ENCODE measurements around the gene ZNF804A. TPM values are rescaled to one million over a fixed set of nuclear protein-coding genes. Genes with fewer than 3 reads are reported as not detected.
"Not testable (repeated sequence)": the region's sequence is repeated elsewhere in the genome, so short reads cannot be mapped to it uniquely, and the experiment has no call there.

Gene ZNF804A
- total RNA-seq, 1 donor from 2014 or later, result 0.10 TPM

DNA sequence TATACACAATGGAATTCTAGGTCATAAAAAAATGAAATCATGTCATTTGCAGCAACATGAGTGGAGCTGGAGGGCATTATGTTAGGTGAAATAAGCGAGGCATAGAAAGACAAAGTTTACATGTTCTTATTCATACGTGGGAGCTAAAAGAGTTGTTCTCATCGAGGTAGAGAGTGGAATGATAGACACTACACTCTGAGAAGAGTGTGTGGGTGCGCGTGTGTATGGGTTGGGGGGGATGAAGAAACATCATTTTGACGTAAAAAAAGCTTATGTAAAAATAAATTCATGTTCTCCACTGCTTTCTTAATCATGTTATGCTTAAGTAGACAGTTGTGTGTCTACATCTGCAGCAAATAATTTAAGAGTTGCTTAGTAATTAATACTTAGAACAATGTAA lies 123.6 kb downstream of the ZNF804A start:
- DNase-seq (ENCODE audit: low read depth), result no peak

DNA sequence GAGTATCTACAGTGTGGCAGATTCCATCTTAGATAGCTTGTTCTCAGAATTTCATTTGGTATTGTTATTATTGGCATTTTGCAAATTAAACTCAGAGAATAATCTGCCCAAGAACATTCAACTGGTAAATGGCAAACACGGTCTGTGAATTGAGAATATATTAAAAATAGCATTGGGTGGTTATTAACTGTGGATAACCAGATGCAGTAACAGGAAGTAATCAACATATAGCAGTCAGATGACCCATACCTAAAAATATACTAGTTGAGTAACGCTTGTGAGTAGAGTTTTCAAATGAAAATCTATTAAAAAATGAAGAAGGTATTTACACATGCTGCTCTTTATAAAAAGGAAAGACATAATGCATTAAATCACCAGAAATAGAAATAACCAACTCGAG lies 129.5 kb downstream of the ZNF804A start:
- no peak for DNase-seq (ENCODE audit: low read depth)

- no peak for DNase-seq (ENCODE audit: low read depth)
These were observed 130.1 kb downstream of the ZNF804A start for GRCh38 chr2:184728411-184728810.

GRCh38 chr2:184729581-184729980 lies 131.3 kb downstream of the ZNF804A start:
- DNase-seq (ENCODE audit: low read depth), result no peak

DNA sequence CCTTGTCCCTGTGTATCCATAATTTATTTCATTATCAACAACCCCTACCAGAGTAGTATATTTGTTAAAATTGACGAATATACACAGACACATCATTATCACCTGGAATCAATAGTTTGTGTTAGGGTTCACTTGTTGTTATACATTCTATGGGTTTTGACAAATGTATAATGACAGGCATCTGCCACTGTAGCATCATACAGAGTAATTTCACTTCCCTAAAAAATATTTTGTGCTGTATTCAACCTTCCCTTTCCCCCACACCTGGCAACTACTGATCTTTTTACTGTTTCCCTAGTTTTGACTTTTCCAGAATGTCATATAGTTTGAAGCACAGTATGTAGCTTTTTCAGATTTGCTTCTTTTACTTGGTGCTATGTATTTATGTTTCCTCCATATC lies 132.0 kb downstream of the ZNF804A start:
- no peak for DNase-seq (ENCODE audit: low read depth)

DNA sequence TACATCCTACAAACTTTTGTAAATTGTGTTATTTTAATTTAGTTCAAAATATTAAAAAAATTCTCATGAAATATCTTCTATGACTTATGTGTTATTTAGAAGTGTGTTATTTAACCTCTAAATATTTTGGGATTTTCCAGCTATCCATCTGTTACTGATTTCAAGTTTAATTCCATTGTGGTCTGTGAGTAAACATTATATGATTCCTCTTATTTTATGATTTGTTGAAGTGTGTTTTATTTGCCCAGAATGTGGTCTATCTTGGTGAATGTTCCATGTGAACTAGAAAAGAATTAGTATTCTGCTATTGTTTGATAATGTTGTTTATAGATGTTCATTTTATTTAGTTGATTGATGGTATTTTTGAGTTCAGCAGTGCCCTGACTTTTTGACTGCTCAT lies 136.0 kb downstream of the ZNF804A start:
- DNase-seq (ENCODE audit: low read depth), result no peak

- DNase-seq (ENCODE audit: low read depth), result no peak
These were observed 137.3 kb downstream of the ZNF804A start for GRCh38 chr2:184735611-184736010.

GRCh38 chr2:184743096-184743495 lies 144.8 kb downstream of the ZNF804A start:
- no peak for DNase-seq (ENCODE audit: low read depth)

DNA sequence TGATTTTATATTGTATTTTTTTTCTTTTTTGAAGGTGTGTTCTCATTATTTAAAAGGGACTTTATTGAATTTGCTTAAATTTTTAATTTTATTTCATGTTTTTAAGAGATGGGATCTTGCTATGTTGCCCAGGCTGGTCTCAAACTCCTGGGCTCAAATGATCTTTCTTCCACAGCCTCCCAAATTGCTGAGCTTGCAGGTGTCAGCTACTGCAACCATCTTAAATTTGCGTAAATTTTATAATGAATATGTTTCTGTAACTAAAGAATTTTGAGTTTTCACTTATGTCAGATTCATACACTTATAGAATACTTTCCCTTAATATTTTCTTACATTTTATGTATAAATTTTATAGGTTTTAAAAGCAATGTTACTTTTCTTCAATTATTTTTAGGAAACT lies 157.8 kb downstream of the ZNF804A start:
- no peak for DNase-seq (ENCODE audit: low read depth)

- DNase-seq (ENCODE audit: low read depth), result no peak
These were observed 158.6 kb downstream of the ZNF804A start for GRCh38 chr2:184756885-184757284.

DNA sequence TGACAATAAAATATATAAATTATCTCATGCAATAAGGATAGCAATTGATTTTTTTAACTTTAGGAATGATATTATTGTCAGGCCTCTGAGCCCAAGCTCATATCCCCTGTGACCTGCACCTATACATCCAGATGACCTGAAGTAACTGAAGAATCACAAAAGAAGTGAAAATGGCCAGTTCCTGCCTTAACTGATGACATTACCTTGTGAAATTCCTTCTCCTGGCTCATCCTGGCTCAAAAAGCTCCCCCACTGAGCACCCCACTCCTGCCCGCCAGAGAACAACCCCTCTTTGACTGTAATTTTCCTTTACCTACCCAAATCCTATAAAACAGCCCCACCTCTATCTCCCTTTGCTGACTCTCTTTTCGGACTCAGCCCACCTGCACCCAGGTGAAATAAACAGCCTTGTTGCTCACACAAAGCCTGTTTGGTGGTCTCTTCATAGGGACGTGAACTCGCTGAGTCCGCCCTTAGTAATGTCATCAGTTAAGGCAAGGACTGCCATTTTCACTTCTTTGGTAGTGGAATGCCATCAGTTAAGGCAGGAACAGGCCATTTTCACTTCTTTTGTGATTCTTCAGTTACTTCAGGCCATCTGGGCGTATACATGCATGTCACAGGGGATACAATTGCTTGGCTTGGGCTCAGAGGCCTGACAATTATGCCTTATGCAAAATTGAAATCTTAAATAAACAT lies 161.4 kb downstream of the ZNF804A start:
- not testable (repeated sequence) for DNase-seq (ENCODE audit: low read depth)

- DNase-seq (ENCODE audit: low read depth), result no peak
These were observed 162.6 kb downstream of the ZNF804A start for GRCh38 chr2:184760931-184761330.

DNA sequence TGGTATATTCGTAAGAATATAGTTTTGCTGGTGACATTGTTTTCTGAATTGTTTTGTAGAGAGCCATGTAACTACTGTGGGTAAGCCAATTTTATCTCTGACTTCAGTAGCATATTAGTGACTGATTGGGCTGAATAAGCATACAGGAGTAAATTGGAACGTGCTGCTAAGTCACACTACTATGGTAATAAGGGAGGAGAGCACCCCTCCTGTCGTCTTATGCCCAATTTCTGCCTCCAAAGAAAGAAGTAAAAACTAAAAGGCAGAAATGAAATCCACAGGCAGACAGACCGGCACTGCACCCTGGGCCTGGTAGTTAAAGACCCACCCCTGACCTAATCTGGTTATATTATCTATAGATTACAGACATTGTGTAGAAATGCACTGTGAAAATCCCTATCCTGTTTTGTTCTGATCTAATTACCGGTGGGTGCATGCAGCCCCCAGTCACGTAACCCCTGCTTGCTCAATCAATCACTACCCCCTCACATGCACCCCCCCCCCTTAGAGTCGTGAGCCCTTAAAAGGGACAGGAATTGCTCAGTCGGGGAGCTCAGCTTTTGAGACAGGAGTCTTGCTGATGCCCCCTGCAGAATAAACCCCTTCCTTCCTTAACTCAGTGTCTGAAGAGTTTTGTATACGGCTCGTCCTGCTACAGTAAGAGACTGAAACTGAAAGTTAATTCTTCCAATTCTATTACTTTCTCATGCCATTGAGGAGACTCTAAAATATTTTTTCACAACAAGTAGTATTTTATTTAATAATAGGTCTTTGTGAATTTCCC lies 167.0 kb downstream of the ZNF804A start:
- DNase-seq (ENCODE audit: low read depth), result no peak

GRCh38 chr2:184767059-184767458 lies 168.7 kb downstream of the ZNF804A start:
- DNase-seq (ENCODE audit: low read depth), result no peak

DNA sequence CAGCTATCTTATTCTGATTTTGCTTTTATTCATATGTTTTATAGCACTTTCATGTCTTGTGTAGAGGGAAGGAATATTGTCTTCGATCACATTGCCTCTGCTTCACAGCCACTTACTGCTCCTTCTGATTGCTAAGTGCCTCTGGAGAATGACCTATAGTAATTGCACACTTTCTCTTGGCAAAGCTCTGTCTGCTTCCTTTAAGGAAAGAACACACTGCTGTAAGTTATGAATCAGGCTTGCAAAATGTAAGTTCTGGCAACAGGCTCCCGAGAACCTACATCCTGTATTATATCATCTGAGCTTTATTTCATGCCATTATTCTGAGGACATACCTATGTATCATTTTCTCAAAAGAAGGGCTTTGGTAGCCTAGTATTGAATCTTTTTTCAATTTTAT lies 170.7 kb downstream of the ZNF804A start:
- DNase-seq (ENCODE audit: low read depth), result no peak

- no peak for DNase-seq (ENCODE audit: low read depth)
These were observed 171.4 kb downstream of the ZNF804A start for GRCh38 chr2:184769686-184770085.

DNA sequence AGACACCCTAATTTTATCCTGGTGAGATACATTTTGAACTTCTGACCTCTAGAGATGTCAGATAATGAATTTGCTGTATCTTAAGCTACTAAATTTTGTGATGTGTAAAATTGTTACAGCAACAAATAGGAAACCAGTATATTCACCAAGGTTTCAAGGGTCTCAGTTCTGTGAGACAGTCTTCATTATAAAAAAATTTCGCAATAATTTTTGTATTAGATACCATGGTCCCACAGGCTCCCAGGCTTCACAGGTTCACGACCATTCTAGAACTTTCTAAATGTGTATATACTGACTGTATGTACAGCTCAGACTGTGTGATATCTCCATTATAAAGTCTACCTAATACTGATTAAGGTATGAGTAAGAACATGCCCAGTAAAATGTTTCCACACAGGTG lies 181.4 kb downstream of the ZNF804A start:
- DNase-seq (ENCODE audit: low read depth), result no peak

- no peak for DNase-seq (ENCODE audit: low read depth)
These were observed 182.1 kb downstream of the ZNF804A start for GRCh38 chr2:184780384-184780783.

DNA sequence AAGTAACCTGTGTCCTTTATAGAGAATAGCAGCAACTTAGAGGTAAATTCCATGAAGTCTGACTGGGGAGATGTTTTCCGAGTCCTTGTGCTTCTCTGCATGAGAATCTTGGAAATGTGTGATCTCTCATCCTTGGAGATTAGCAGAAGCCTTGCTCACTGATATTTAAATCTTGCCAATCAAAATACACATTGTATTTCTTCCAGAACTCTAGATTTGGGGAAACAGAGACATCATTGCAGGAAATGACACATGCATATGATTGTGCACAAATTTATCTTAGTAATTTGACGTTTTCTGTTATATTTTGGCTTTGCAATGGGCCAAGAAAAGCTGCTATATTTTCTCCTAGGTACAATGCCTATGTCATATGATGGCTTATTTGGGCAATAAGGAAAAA lies 182.6 kb downstream of the ZNF804A start:
- no peak for DNase-seq (ENCODE audit: low read depth)

DNA sequence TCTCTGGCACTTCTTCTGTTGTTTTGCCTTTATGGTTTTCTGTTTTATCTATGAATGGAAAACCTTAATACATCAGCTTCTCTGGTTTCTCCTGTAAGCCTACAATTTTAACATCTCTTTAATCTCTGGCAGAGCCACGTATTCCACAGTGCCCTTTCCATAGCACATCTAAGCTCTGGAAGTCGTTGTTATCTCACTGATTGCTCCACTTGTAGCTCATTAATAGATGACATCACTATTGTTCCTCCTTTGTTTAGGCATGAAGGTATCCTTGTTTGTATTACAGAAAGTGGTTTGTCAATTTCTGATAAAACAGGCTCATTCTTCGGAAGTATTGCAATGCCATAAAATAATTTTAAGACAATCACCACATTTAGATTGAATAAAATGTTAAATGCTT lies 185.2 kb downstream of the ZNF804A start:
- DNase-seq (ENCODE audit: low read depth), result no peak

DNA sequence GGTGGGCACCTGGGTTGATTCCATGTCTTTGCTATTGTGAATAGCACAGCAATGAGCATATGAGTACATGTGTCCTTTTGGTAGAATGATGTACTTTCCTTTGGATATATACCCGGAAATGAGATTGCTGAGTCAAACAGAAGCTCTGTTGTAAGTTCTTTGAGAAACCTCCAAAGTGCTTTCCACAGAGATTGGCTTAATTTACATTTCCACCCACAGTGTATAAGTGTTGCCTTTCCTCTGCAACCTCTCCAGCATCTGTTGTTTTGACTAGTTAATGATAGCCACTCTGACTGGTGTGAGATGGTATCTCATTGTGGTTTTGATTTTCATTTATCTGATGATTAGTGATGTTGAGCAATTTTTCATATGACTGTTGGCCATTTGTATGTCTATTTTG lies 194.8 kb downstream of the ZNF804A start:
- no peak for DNase-seq (ENCODE audit: low read depth)

- DNase-seq (ENCODE audit: low read depth), result no peak
These were observed 201.1 kb downstream of the ZNF804A start for GRCh38 chr2:184799379-184799778.

GRCh38 chr2:184814421-184814820 lies 216.1 kb downstream of the ZNF804A start:
- DNase-seq (ENCODE audit: low read depth), result no peak

DNA sequence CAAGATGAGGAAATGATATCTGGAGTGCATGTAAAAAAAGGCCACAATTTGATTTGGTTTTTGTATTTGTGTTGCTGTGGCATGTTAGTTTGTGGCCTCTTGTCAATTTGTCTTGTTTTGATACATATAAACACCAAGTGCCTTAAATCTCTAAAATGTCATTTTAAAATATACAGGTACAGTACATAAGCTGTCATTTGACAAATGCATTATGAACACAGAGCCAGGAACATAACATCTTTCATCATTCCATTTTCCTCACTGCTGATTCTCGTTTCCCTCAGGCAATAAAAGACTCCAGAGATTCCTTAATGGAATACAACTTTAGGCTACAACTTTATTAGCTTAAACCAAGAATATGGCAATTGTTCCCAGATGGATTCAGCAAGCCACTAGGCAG lies 217.5 kb downstream of the ZNF804A start:
- no peak for DNase-seq (ENCODE audit: low read depth)

Measured in renal cortical epithelial cell (primary cell).